IgD-negative memory B cell (primary cell): ENCODE results near the gene CACHD1. TPM values are rescaled to one million over a fixed set of nuclear protein-coding genes. Genes with fewer than 3 reads are reported as not detected.

Experiments used
- H3K27ac Mint-ChIP-seq, 3 donors: one replicate each; pipeline ENCODE4 v1.8.0; 2020 to 2022; ENCODE audit warnings: mild to moderate bottlenecking in 3 of 3, mixed read lengths in 3 of 3, moderate library complexity in 1 of 3
- H3K27me3 Mint-ChIP-seq: one replicate; pipeline ENCODE4 v1.8.0; 2021; ENCODE audit warnings: mixed read lengths
- H3K36me3 Mint-ChIP-seq: one replicate; pipeline ENCODE4 v1.8.0; 2020; ENCODE audit warnings: mild to moderate bottlenecking, mixed read lengths
- H3K4me1 Mint-ChIP-seq, 3 donors: one replicate each; pipeline ENCODE4 v1.8.0; 2020 to 2022; ENCODE audit warnings: mixed read lengths in 3 of 3, mild to moderate bottlenecking in 1 of 3
- H3K4me3 Mint-ChIP-seq, 4 donors: one replicate each; pipeline ENCODE4 v1.8.0; 2020 to 2022; ENCODE audit warnings: mild to moderate bottlenecking in 4 of 4, mixed read lengths in 4 of 4, moderate library complexity in 3 of 4
- H3K9me3 Mint-ChIP-seq, 3 donors: one replicate each; pipeline ENCODE4 v1.8.0; 2020 to 2021; ENCODE audit warnings: mixed read lengths in 3 of 3, mild to moderate bottlenecking in 1 of 3
- polyA plus RNA-seq: library from polyadenylated mRNA; unstranded; fragments of 300-500 nt; fragmentation: Illumina TruSeq; gene quantifications from one replicate; pipeline ENCODE4 v1.2.3, GENCODE V29; 2021

Gene CACHD1
- polyA plus RNA-seq, 1 donor from 2014 or later: 0.08 TPM

- Mint-ChIP-seq H3K4me1 (no peaks in the 10 kb centered on the region), H3K36me3 (no peaks in the 10 kb centered on the region), H3K27me3 (peaks cover 2% of the 10 kb centered on the region), H3K27ac (no peak overlapping the region), H3K4me3 (no peak overlapping the region), H3K9me3 (no peaks in the 10 kb centered on the region)
Observed at GRCh38 chr1:64669098-64669675, 199.3 kb downstream of the CACHD1 start.

GRCh38 chr1:64675718-64676345 is 205.9 kb downstream of the CACHD1 start:
- Mint-ChIP-seq H3K27ac (no peak overlapping the region), H3K4me1 (no peaks in the 10 kb centered on the region), H3K27me3 (peaks cover 5% of the 10 kb centered on the region), H3K36me3 (no peaks in the 10 kb centered on the region), H3K4me3 (no peak overlapping the region), H3K9me3 (no peaks in the 10 kb centered on the region)

- H3K4me1 Mint-ChIP-seq: no peaks in the 10 kb centered on the region
- peaks cover 7% of the 10 kb centered on the region for H3K27me3 Mint-ChIP-seq
- no peaks in the 10 kb centered on the region for H3K36me3 Mint-ChIP-seq
- H3K9me3 Mint-ChIP-seq: no peaks in the 10 kb centered on the region
- no peak overlapping the region for H3K4me3 Mint-ChIP-seq
- no peak overlapping the region for H3K27ac Mint-ChIP-seq
Observed at GRCh38 chr1:64676386-64676785, 206.5 kb downstream of the CACHD1 start.

- no peaks in the 10 kb centered on the region for H3K36me3 Mint-ChIP-seq
- H3K27ac Mint-ChIP-seq: no peak overlapping the region
- no peak overlapping the region for H3K4me3 Mint-ChIP-seq
- peaks cover 7% of the 10 kb centered on the region for H3K27me3 Mint-ChIP-seq
- no peaks in the 10 kb centered on the region for H3K4me1 Mint-ChIP-seq
- H3K9me3 Mint-ChIP-seq: no peaks in the 10 kb centered on the region
Observed at GRCh38 chr1:64677532-64677931, 207.6 kb downstream of the CACHD1 start.

- no peaks in the 10 kb centered on the region for H3K9me3 Mint-ChIP-seq
- no peaks in the 10 kb centered on the region for H3K4me1 Mint-ChIP-seq
- no peaks in the 10 kb centered on the region for H3K36me3 Mint-ChIP-seq
Observed at GRCh38 chr1:64678366-64678765, 208.4 kb downstream of the CACHD1 start.

GRCh38 chr1:64679177-64679576 is 209.2 kb downstream of the CACHD1 start:
- Mint-ChIP-seq H3K4me3 (no peak overlapping the region), H3K9me3 (no peaks in the 10 kb centered on the region), H3K4me1 (no peaks in the 10 kb centered on the region), H3K27ac (no peak overlapping the region), H3K27me3 (peaks cover 7% of the 10 kb centered on the region), H3K36me3 (no peaks in the 10 kb centered on the region)

More at GRCh38 chr1:64678366-64678765, 208.4 kb downstream of the CACHD1 start:
- Mint-ChIP-seq H3K27me3 (peaks cover 7% of the 10 kb centered on the region), H3K4me3 (no peak overlapping the region), H3K27ac (no peak overlapping the region)

GRCh38 chr1:64680599-64680998 is 210.7 kb downstream of the CACHD1 start:
- H3K27ac Mint-ChIP-seq: no peak overlapping the region
- no peaks in the 10 kb centered on the region for H3K36me3 Mint-ChIP-seq
- no peaks in the 10 kb centered on the region for H3K4me1 Mint-ChIP-seq
- H3K9me3 Mint-ChIP-seq: no peaks in the 10 kb centered on the region
- no peak overlapping the region for H3K4me3 Mint-ChIP-seq
- peaks cover 7% of the 10 kb centered on the region for H3K27me3 Mint-ChIP-seq

- H3K9me3 Mint-ChIP-seq: no peaks in the 10 kb centered on the region
- no peaks in the 10 kb centered on the region for H3K36me3 Mint-ChIP-seq
- no peak overlapping the region for H3K4me3 Mint-ChIP-seq
Observed at GRCh38 chr1:64681043-64681442, 211.1 kb downstream of the CACHD1 start.

GRCh38 chr1:64683419-64683818 is 213.5 kb downstream of the CACHD1 start:
- Mint-ChIP-seq H3K4me1 (no peaks in the 10 kb centered on the region), H3K4me3 (no peak overlapping the region), H3K9me3 (no peaks in the 10 kb centered on the region), H3K27me3 (peaks cover 3% of the 10 kb centered on the region), H3K36me3 (no peaks in the 10 kb centered on the region), H3K27ac (no peak overlapping the region)

More at GRCh38 chr1:64681043-64681442, 211.1 kb downstream of the CACHD1 start:
- Mint-ChIP-seq H3K4me1 (no peaks in the 10 kb centered on the region), H3K27me3 (peaks cover 6% of the 10 kb centered on the region), H3K27ac (no peak overlapping the region)

GRCh38 chr1:64685217-64685616 is 215.3 kb downstream of the CACHD1 start:
- no peak overlapping the region for H3K4me3 Mint-ChIP-seq
- H3K4me1 Mint-ChIP-seq: no peaks in the 10 kb centered on the region
- H3K36me3 Mint-ChIP-seq: no peaks in the 10 kb centered on the region
- peaks cover 3% of the 10 kb centered on the region for H3K27me3 Mint-ChIP-seq
- H3K9me3 Mint-ChIP-seq: no peaks in the 10 kb centered on the region
- H3K27ac Mint-ChIP-seq: no peak overlapping the region

- Mint-ChIP-seq H3K36me3 (no peaks in the 10 kb centered on the region), H3K27me3 (peaks cover 1% of the 10 kb centered on the region), H3K9me3 (no peaks in the 10 kb centered on the region), H3K27ac (no peak overlapping the region), H3K4me3 (no peak overlapping the region), H3K4me1 (no peaks in the 10 kb centered on the region)
Observed at GRCh38 chr1:64685765-64686341, 215.9 kb downstream of the CACHD1 start.

GRCh38 chr1:64686828-64687724 is 217.1 kb downstream of the CACHD1 start:
- no peak overlapping the region for H3K27ac Mint-ChIP-seq
- no peak overlapping the region for H3K4me3 Mint-ChIP-seq
- H3K4me1 Mint-ChIP-seq: no peaks in the 10 kb centered on the region
- no peaks in the 10 kb centered on the region for H3K9me3 Mint-ChIP-seq
- H3K36me3 Mint-ChIP-seq: no peaks in the 10 kb centered on the region
- H3K27me3 Mint-ChIP-seq: no peaks in the 10 kb centered on the region

GRCh38 chr1:64687725-64688327 is 217.9 kb downstream of the CACHD1 start:
- no peaks in the 10 kb centered on the region for H3K9me3 Mint-ChIP-seq
- H3K4me1 Mint-ChIP-seq: no peaks in the 10 kb centered on the region
- no peak overlapping the region for H3K27ac Mint-ChIP-seq
- H3K4me3 Mint-ChIP-seq: no peak overlapping the region
- H3K36me3 Mint-ChIP-seq: no peaks in the 10 kb centered on the region
- H3K27me3 Mint-ChIP-seq: no peaks in the 10 kb centered on the region

GRCh38 chr1:64691626-64692025 is 221.7 kb downstream of the CACHD1 start:
- H3K36me3 Mint-ChIP-seq: no peaks in the 10 kb centered on the region
- no peaks in the 10 kb centered on the region for H3K4me1 Mint-ChIP-seq
- no peak overlapping the region for H3K27ac Mint-ChIP-seq
- no peaks in the 10 kb centered on the region for H3K9me3 Mint-ChIP-seq
- H3K4me3 Mint-ChIP-seq: no peak overlapping the region
- H3K27me3 Mint-ChIP-seq: peaks cover 4% of the 10 kb centered on the region

GRCh38 chr1:64692911-64693310 is 223.0 kb downstream of the CACHD1 start:
- Mint-ChIP-seq H3K27ac (no peak overlapping the region), H3K9me3 (no peaks in the 10 kb centered on the region), H3K4me3 (no peak overlapping the region), H3K4me1 (no peaks in the 10 kb centered on the region), H3K27me3 (peaks cover 4% of the 10 kb centered on the region), H3K36me3 (no peaks in the 10 kb centered on the region)
